K562 (cell line): ENCODE data around the gene CTNNA3. TPM values are rescaled to one million over a fixed set of nuclear protein-coding genes. Genes with fewer than 3 reads are reported as not detected.

Experiments
- ATAC-seq: fragments of 200-7000 bp; cut with Tn5 transposase; 3 replicates; pipeline ENCODE4 v1.9.1; 2020; ENCODE audit warnings: moderate library complexity
- BruUV-seq: library from RNA; stranded (reverse); fragments of 400-500 nt; replicated peaks from 2 replicates; lab custom pipeline; 2021; lab: Mats Ljungman, UMichigan
- CTCF ChIA-PET: fragments of 300-600 bp; formaldehyde crosslinking; extraction: SDS; loops from one replicate; lab custom pipeline; 2021; ENCODE audit warnings: low intra/inter-chr PET ratio; lab: Yijun Ruan, JAX
- POLR2A ChIA-PET: fragments of 300-600, 350-650 bp; sonication (Branson Sonifier 250); formaldehyde crosslinking; extraction: SDS; loops from one replicate; lab custom pipeline; 2021; ENCODE audit warnings: antibody characterized with exemption, inconsistent platforms; lab: Yijun Ruan, JAX
- DNase-seq, 4 experiments: peaks; one replicate each; pipeline versions ENCODE4 v3.0.0 to v3.0.0-alpha.2; 2011 to 2018; ENCODE audit warnings: low spot score in 3 of 4, mixed read lengths in 3 of 4; ENCODE audit errors: extremely low read depth in 1 of 4
- FAIRE-seq: peaks from 2 replicates; lab custom pipeline; 2011; peaks lifted over from hg19 to GRCh38; lab: Jason Lieb, UNC
- H2AFZ ChIP-seq: 2 replicates; pipeline ENCODE4 v1.6.0; 2011; ENCODE audit warnings: low read depth, low read length, control low read depth, inconsistent platforms
- H3K27ac ChIP-seq: fragments of 200-600 bp; 3 replicates; pipeline ENCODE4 v1.8.0; 2011; ENCODE audit warnings: low read depth, mild to moderate bottlenecking, control low read depth, inconsistent platforms, low read length, moderate library complexity, mixed read lengths; ENCODE audit errors: extremely low read depth
- H3K27me3 ChIP-seq, 2 experiments: fragments of 300-600 bp in 1 of 2; 2 replicates in 1 of 2; 3 replicates in 1 of 2; pipeline versions ENCODE4 v1.6.0 to v1.8.0; 2011; ENCODE audit warnings: inconsistent platforms in 2 of 2, low read length in 2 of 2, mild to moderate bottlenecking in 1 of 2, mixed read lengths in 1 of 2, moderate library complexity in 1 of 2; ENCODE audit not compliant: control insufficient read depth in 2 of 2, insufficient read depth in 2 of 2
- H3K36me3 ChIP-seq: fragments of 300-600 bp; 3 replicates; pipeline ENCODE4 v1.8.0; 2011; ENCODE audit warnings: mild to moderate bottlenecking, low read length, inconsistent platforms; ENCODE audit not compliant: control insufficient read depth, insufficient read depth
- H3K4me1 ChIP-seq, 2 experiments: fragments of 200-600 bp in 1 of 2; replicated peaks in 1 of 2; 2 replicates in 1 of 2; 3 replicates in 1 of 2; pipeline versions ENCODE4 v1.5.1 to v1.8.0; 2011; ENCODE audit warnings: inconsistent platforms in 2 of 2, low read length in 2 of 2, mild to moderate bottlenecking in 1 of 2, mixed read lengths in 1 of 2, moderate library complexity in 1 of 2; ENCODE audit not compliant: control insufficient read depth in 2 of 2, insufficient read depth in 2 of 2
- H3K4me2 ChIP-seq: 2 replicates; pipeline ENCODE4 v1.6.1; 2011; ENCODE audit warnings: low read length, control low read depth, inconsistent platforms, mixed read lengths; ENCODE audit not compliant: insufficient read depth
- H3K4me3 ChIP-seq: fragments of 200-600 bp; sonication (generic), shearing (Covaris generic); 2 replicates; pipeline ENCODE4 v1.5.1; 2016; ENCODE audit warnings: control low read depth, inconsistent platforms
- H3K79me2 ChIP-seq: fragments of 200-600 bp; 3 replicates; pipeline ENCODE4 v1.8.0; 2011; ENCODE audit warnings: low read length, inconsistent platforms; ENCODE audit not compliant: control insufficient read depth, insufficient read depth
- H3K9ac ChIP-seq, 2 experiments: 2 replicates each; pipeline versions ENCODE4 v1.6.0 to v1.6.1; 2011; ENCODE audit warnings: low read depth in 2 of 2, low read length in 2 of 2, control low read depth in 1 of 2, inconsistent platforms in 1 of 2, mild to moderate bottlenecking in 1 of 2, mixed read lengths in 1 of 2; ENCODE audit not compliant: insufficient read depth in 1 of 2
- H3K9me1 ChIP-seq: one replicate; pipeline ENCODE4 v1.6.0; 2011; ENCODE audit warnings: inconsistent platforms, mild to moderate bottlenecking, low read length, moderate library complexity; ENCODE audit not compliant: control insufficient read depth, insufficient read depth
- H3K9me3 ChIP-seq: replicated peaks from 2 replicates; pipeline ENCODE4 v1.5.1; 2011; ENCODE audit warnings: low read depth, low read length, inconsistent platforms; ENCODE audit not compliant: control insufficient read depth, insufficient read depth
- H4K20me1 ChIP-seq: replicated peaks from 2 replicates; pipeline ENCODE4 v1.6.1; 2011; ENCODE audit warnings: low read length, inconsistent platforms, mixed read lengths; ENCODE audit not compliant: control insufficient read depth, insufficient read depth
- CBFA2T3 ChIP-seq: fragments of 450-650 bp; IDR thresholded peaks from 2 replicates; pipeline ENCODE4 v1.6.1; 2017
- CTCF ChIP-seq, 3 experiments: IDR thresholded peaks in 2 of 3; conservative IDR thresholded peaks in 1 of 3; 2 replicates each; pipeline ENCODE4 v1.5.1; 2011 to 2012; ENCODE audit warnings: low read length in 3 of 3, mild to moderate bottlenecking in 3 of 3, control low read depth in 2 of 3, improper control_type of control experiment in 1 of 3, inconsistent platforms in 1 of 3, low read depth in 1 of 3, mixed read lengths in 1 of 3, moderate library complexity in 1 of 3; ENCODE audit not compliant: insufficient read depth in 2 of 3
- MAFF ChIP-seq: IDR thresholded peaks from 2 replicates; pipeline ENCODE4 v1.6.1; 2012; ENCODE audit warnings: low read length, improper control_type of control experiment
- MAFG ChIP-seq: fragments of 450-650 bp; conservative IDR thresholded peaks from 2 replicates; pipeline ENCODE4 v1.6.1; 2016; ENCODE audit warnings: missing genetic modification characterization, missing compliant biosample characterization
- NELFE ChIP-seq: IDR thresholded peaks from 2 replicates; pipeline ENCODE4 v1.6.1; 2011; ENCODE audit warnings: mild to moderate bottlenecking; ENCODE audit not compliant: insufficient read depth, insufficient read length
- NFE2 ChIP-seq: IDR thresholded peaks from 2 replicates; pipeline ENCODE4 v1.6.1; 2014; ENCODE audit warnings: antibody characterized with exemption, low read depth
- SPI1 ChIP-seq: IDR thresholded peaks from 2 replicates; pipeline ENCODE4 v1.6.1; 2011; ENCODE audit warnings: low read depth, low read length, control low read depth, borderline replicate concordance
- ZNF707 ChIP-seq: fragments of 250-450 bp; sonication (Bioruptor Pico); conservative IDR thresholded peaks from 2 replicates; pipeline ENCODE4 v1.8.0; 2022; ENCODE audit warnings: inconsistent platforms, mild to moderate bottlenecking, moderate library complexity
- WGBS: fragments of 100-300 bp; shearing (Covaris generic); methylation state at CpG from one replicate; pipeline ENCODE4 v1.1.6; 2016; ENCODE audit warnings: low coverage, mixed read lengths; ENCODE audit not compliant: insufficient coverage; ENCODE audit errors: missing lambda C conversion rate; 5-methylcytosine and 5-hydroxymethylcytosine counted together
- in situ Hi-C: fragments of 300-500 bp; cut with MboI; formaldehyde crosslinking; loops from 4 replicates; pipeline ENCODE4 v1.15.0; 2018; ENCODE audit warnings: inconsistent platforms, mixed read lengths
- intact Hi-C: fragments of 100-400 bp; cut with micrococcal nuclease; formaldehyde crosslinking; loops from 2 replicates; pipeline ENCODE4 v1.14.2; 2022
- polyA plus RNA-seq, 8 experiments: library from polyadenylated mRNA; depleted of rRNA in 4 of 8; stranded (reverse) in 5 of 8; unstranded in 3 of 8; fragments of >200 nt; fragmentation: Nextera tagmentation in 2 of 8; fragmentation: Illumina TruSeq in 1 of 8; extraction: Ambion mirVana in 2 of 8; extraction: Trizol in 1 of 8; gene quantifications; 2 replicates each; pipeline versions ENCODE4 v1.2.1 to v1.2.3, GENCODE V29; 2011 to 2014; ENCODE audit warnings: inconsistent platforms in 1 of 8, missing spikeins in 1 of 8
- total RNA-seq, 7 experiments: library from RNA; depleted of rRNA in 6 of 7; stranded (reverse); fragments of >200 nt in 6 of 7; fragmentation: Illumina TruSeq in 2 of 7; extraction: Trizol in 2 of 7; gene quantifications; 2 replicates each; pipeline versions ENCODE4 v1.2.1 to v1.2.3, GENCODE V29; 2011 to 2021; ENCODE audit warnings: low replicate concordance in 1 of 7
- TF ChIP-seq, protein P1 (sequence below): fragments of 200-800 bp; sonication (Bioruptor generic); IDR thresholded peaks from 2 replicates; pipeline ENCODE4 v1.6.1; 2017; ENCODE audit warnings: missing genetic modification characterization, missing compliant biosample characterization

CTNNA3 gene
- total and polyA plus RNA-seq, 9 of the 15 experiments (the other 6 are each of a cell fraction or from before 2014, with no cell fraction given) = 0.04 TPM; not detected in 8

DNA sequence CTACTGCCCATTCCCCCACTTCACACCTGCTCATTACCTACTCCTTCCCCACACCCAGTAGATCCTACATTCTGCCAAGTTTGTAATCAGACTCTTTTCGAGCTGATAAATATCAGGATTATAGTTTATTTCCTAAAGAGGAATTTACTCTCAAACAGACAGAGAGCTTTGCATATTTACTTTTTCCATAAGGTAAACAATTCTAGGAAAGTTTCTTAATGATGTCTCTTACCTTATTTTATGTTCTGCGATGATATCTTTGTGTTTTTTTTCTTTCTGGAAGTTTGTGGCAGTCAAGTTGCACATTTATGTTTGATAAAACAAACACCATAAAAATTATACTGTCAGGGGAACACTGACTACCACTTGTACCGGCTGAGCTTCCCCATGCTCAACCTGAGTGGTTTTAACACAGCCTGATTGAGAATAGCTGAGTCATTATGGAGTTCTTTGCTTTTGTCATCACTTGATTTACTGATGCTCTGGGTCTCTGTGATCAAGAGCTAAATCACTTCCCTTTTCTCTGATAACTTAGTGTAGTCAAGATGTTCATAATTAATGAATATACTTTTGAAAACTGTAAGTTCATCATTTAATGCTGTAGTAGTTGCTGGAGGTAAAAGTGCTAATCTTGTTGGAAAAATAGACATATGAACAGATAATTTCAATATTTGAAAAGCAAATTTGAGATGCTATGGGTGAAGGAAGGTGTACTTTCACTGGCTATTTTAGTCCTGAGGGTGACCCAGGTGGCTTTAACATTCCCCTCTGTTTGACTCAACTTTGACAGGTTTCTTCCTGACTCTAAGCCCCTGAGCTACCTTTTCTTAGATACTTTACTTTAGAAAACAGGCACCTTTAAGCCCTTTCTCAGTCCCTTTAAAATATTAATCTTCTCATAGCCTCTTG, 1804.7 kb downstream of the CTNNA3 start:
- 1% methylated on average over 3 of the region's 3 CpGs for WGBS
- no TSS peak for BruUV-seq
- H3K4me3 ChIP-seq = no peak overlapping the region
- H2AFZ ChIP-seq = no peak overlapping the region
- TF ChIP-seq MAFG (tag) (peak; percentile 47), CBFA2T3 (no peak), NFE2 (peak; percentile 36; the same call in 1 of the 2 replicates), ZNF707 (CRISPR knock-in tag) (no peak), CTCF (IDR thresholded peaks at IDR 0.05 in 2 of 3, conservative IDR thresholded peaks at IDR 0.05 in 1 of 3; ENCODE audit: insufficient read depth in 2 of 3, low read depth in 1 of 3, low read length in 3 of 3) (no peak), SPI1 (no peak), NELFE (no peak), MAFF (peak; percentile 2; the same call in 1 of the 2 replicates)
- TF ChIP-seq, protein P1, sequence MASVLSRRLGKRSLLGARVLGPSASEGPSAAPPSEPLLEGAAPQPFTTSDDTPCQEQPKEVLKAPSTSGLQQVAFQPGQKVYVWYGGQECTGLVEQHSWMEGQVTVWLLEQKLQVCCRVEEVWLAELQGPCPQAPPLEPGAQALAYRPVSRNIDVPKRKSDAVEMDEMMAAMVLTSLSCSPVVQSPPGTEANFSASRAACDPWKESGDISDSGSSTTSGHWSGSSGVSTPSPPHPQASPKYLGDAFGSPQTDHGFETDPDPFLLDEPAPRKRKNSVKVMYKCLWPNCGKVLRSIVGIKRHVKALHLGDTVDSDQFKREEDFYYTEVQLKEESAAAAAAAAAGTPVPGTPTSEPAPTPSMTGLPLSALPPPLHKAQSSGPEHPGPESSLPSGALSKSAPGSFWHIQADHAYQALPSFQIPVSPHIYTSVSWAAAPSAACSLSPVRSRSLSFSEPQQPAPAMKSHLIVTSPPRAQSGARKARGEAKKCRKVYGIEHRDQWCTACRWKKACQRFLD (CRISPR knock-in tag) = no peak
- H3K27ac ChIP-seq = no peak overlapping the region
- no peaks in the 10 kb centered on the region for H4K20me1 ChIP-seq
- peaks cover 2% of the 10 kb centered on the region; the same call in 1 of the 2 replicates for H3K9me3 ChIP-seq
- in situ Hi-C loops = no loop called here
- H3K27me3 ChIP-seq = no peaks in the 10 kb centered on the region
- intact Hi-C loops = no loop called here
- H3K9ac ChIP-seq = no peak overlapping the region
- H3K4me2 ChIP-seq = no peak overlapping the region
- H3K4me1 ChIP-seq = no peaks in the 10 kb centered on the region
- no peak for ATAC-seq
- CTCF ChIA-PET = no interaction called here
- H3K9me1 ChIP-seq = no peaks in the 10 kb centered on the region
- POLR2A ChIA-PET = no interaction called here
- no peak for DNase-seq
- no peaks in the 10 kb centered on the region for H3K36me3 ChIP-seq
- no peak for FAIRE-seq
- H3K79me2 ChIP-seq = no peaks in the 10 kb centered on the region
